Measurements from ENCODE around the gene LYST. TPM values are rescaled to one million over a fixed set of nuclear protein-coding genes. Genes with fewer than 3 reads are reported as not detected.
"Not testable (repeated sequence)": the region's sequence is repeated elsewhere in the genome, so short reads cannot be mapped to it uniquely, and the experiment has no call there.

The LYST gene, protein sequence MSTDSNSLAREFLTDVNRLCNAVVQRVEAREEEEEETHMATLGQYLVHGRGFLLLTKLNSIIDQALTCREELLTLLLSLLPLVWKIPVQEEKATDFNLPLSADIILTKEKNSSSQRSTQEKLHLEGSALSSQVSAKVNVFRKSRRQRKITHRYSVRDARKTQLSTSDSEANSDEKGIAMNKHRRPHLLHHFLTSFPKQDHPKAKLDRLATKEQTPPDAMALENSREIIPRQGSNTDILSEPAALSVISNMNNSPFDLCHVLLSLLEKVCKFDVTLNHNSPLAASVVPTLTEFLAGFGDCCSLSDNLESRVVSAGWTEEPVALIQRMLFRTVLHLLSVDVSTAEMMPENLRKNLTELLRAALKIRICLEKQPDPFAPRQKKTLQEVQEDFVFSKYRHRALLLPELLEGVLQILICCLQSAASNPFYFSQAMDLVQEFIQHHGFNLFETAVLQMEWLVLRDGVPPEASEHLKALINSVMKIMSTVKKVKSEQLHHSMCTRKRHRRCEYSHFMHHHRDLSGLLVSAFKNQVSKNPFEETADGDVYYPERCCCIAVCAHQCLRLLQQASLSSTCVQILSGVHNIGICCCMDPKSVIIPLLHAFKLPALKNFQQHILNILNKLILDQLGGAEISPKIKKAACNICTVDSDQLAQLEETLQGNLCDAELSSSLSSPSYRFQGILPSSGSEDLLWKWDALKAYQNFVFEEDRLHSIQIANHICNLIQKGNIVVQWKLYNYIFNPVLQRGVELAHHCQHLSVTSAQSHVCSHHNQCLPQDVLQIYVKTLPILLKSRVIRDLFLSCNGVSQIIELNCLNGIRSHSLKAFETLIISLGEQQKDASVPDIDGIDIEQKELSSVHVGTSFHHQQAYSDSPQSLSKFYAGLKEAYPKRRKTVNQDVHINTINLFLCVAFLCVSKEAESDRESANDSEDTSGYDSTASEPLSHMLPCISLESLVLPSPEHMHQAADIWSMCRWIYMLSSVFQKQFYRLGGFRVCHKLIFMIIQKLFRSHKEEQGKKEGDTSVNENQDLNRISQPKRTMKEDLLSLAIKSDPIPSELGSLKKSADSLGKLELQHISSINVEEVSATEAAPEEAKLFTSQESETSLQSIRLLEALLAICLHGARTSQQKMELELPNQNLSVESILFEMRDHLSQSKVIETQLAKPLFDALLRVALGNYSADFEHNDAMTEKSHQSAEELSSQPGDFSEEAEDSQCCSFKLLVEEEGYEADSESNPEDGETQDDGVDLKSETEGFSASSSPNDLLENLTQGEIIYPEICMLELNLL (N-terminal part only)
- 10 to 100 TPM in 1 of 10 donors, 1 to 10 TPM in 9; 4.7 to 11.9 (median 7.8) TPM for polyA plus RNA-seq (ENCODE audit: insufficient read length in 10 of 10)
- long read RNA-seq, donor 1, partial matches to known transcripts, result 0 of 1 reads
- long read RNA-seq, donor 1, other reads (novel, unspliced or antisense), result 0 of 1 reads
- long read RNA-seq, donor 2, full-length matches to known transcripts, result 1 of 1 reads
- long read RNA-seq, donor 2, partial matches to known transcripts, result 0 of 1 reads
- long read RNA-seq, donor 2, other reads (novel, unspliced or antisense), result 0 of 1 reads
- long read RNA-seq, donor 3, result 0 reads
- long read RNA-seq, donor 4, result 0 reads
- long read RNA-seq, donor 5, partial matches to known transcripts, result 0 of 1 reads
- long read RNA-seq, donor 5, other reads (novel, unspliced or antisense), result 0 of 1 reads
- long read RNA-seq, donor 6, result 0 reads
- long read RNA-seq, donor 7, partial matches to known transcripts, result 0 of 1 reads
- long read RNA-seq, donor 7, other reads (novel, unspliced or antisense), result 0 of 1 reads
- long read RNA-seq, donor 8, partial matches to known transcripts, result 0 of 1 reads
- long read RNA-seq, donor 8, other reads (novel, unspliced or antisense), result 0 of 1 reads
- long read RNA-seq, donor 9, partial matches to known transcripts, result 0 of 1 reads
- long read RNA-seq, donor 9, other reads (novel, unspliced or antisense), result 0 of 1 reads

DNA sequence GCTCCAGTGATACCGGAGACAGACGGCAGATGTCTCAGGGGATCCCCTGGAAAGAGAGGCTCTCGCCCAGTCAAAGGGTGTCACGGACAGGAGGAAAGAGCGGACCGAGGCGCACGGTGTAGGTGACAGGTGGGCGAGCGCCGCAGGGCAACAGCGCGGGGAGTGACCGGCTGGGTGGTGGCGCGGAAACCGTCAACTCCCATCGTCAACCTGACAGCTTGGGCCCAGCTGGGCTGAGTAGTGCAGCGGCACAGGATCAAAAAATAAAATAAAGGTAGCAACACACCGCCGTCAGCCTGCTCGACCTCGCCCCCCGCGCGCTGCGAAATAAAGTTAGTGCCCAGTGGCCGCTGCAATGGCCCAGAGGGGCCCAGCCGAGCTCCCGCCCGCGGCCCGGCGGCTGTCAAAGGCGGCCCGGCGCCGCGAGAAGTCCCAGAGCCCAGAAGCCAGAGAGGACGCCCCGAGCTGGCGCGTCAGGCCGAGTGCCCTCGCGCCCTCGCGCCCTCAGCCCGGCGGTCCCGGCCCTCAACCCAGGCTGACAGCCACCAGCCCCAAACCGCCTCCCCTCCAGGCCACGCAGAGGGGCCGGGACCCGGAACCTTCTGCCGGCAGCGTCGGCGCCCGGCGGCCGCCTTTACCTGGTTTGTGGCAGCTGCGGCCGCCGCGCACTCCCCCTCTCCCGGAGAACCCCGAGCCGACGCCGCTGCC is at the start of gene LYST:
TSS of gene LYST (minus strand) at position 702 of the 708 bp plus-strand sequence. CDS start 36,489 bp downstream, outside the sequence.
- peak; percentile 26 to 75 (median 57) for DNase-seq

DNA sequence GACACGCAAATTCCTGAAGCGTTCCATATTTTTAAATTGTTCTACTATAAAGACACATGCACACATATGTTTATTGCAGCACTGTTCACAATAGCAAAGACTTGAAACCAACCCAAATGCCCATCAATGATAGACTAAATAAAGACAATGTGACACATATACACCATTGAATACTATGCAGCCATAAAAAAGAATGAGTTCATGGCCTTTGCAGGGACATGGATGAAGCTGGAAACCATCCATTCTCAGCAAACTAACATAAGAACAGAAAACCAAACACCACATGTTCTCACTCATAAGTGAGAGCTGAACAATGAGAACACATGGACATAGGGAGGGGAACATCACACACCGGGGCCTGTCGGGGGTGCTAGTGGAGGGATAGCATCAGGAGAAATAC is 48.8 kb upstream of the LYST start:
- DNase-seq, result not testable (repeated sequence)

DNA sequence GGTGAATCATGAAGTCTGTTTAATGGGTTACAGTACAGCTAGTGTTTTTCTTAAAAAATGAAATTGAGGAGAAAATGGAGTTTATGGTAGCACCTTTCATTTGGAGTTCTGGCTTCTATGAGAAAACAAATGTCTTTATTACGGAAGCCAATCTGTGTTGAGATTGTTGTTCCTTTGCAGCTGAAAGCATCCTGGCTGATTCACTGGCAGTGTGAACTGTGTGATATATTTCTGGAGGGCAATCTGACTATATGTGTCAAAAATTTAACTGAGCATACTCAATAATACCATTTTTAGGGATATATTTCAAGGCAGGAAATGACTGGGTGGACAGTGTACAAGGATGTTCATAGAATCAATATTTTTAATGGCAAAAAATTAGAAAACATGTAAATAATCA is 46.6 kb upstream of the LYST start:
- no peak for DNase-seq

DNA sequence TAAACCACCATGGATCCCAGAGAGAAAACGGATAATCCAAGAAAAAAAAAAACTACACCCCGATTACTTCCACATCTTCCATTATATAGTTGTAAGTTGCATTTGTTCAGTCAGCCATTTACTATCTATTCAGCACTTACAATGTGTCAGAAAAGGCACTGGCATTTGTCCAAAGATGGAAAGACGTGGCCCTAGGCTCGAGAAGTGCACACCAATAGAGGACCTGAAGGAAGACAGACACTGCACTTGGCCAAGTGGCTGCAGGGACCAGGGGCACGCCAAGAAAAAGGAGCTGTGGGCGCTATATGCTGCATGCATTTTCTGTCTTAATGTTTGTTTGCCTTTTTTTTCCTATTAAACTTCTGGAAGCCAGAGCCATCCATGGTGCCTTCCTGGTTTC is 45.2 kb upstream of the LYST start:
- no peak for DNase-seq

DNA sequence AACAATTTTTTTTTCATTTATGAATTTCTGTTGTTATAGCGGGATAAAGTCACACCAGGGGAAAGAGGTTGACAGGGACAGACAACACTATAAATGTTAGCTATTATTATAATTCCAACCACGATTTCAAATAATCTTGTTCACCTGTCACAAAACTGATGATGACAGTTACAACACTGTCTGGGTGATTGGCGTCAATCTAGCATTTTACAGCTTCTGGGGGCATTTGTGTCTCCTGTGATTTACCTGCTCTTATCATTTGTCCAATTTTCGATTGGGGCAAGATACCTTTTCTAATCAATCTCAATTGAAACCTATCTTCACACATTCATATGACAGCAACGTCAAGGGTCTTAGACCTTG is 44.6 kb upstream of the LYST start:
- DNase-seq, result no peak

DNA sequence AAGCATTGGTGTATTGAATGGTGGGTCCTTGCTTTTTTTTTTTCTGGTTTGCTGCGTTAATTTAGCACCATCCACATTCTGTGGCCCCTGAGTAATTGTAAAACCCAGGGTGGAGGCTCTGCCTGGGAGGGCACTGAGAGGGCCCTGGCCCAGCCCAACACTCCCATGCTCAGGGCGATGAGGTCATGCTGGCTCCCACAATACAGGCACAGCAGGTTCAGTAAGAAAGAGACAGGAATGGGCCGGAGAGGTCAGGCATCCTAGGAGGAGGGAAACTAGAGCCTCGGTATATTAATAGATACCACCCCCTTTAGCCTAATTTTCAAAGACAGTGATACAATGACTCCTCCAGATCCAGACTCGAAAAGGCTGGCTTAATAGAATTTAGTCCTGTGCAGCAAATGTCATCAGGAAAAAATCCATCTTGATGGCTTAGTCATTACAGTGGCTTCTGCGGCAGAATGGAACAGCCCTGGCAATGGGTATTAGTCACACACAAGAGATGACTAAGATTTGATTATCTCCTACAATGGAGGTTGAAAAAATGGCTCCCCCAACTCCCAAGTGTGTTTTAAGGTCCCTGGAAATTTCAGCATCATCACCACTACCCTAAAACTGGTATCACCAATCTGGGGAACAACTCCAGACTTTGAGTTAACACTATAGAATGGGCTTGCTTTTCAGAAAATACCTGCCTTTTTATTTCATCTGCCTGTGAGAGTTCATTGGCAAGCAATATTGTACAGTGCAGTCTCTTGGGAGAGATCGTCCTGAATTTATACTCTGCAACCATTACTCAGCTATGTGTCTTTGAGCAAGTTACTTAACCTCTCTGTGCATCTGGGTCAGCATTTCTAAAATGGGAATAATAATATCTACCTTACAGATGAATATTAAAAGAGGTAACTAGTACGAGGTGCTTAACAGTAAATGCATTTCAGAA is 43.9 kb upstream of the LYST start:
- DNase-seq, result peak in 1 of 3 donors; percentile 93

DNA sequence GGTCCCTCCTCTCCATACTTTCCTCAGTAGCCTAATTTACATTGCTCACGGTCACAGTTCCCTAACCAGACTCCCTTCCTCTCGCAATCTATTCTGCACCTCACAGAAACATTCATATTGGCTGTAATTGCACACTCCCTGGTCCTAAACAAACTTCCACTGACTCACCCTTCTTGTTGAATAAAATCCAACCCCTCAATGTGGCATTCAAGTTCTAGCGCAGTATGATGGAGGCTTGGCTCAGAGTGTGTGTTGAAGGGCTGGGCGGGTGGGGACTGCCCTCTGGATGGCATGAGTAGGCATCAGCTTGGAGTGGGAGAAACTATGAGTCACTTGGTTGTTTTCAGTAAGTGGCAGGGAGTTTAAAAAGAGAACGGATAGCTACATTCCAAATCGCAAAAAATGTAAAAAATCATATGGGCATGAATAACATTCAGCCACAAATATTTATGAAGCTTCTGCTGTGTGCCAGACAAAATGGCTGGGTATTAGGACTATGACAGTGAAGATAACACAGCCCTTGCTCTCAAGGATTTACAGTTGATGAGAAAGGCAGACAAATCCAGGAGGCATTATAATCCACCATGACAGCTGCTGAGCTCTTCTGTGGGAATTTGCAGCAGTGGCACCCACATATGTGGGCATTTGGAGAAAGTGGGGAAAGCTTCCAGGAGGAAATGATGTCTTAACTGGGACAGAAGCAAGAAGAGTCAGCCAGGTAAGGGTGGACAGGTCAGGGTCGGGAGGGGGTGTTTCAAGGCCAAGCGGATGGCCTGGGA is 42.2 kb upstream of the LYST start:
- no peak for DNase-seq

DNA sequence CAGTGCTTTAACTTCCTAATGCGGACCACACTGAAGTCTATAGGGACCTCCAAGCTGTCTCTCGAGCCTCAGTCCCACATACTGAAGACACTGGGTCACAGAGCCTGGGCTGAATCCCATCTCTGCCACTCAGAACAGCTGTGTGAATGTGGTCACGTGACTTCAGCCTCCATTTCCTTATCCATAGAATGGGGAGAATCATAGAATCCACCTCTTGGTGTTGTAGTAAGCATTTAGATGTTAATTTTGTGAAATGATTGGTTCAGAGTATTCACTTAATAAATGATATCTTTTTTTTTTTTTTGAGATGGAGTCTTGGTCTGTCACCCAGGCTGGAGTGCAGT is 41.2 kb upstream of the LYST start:
- DNase-seq, result no peak

DNA sequence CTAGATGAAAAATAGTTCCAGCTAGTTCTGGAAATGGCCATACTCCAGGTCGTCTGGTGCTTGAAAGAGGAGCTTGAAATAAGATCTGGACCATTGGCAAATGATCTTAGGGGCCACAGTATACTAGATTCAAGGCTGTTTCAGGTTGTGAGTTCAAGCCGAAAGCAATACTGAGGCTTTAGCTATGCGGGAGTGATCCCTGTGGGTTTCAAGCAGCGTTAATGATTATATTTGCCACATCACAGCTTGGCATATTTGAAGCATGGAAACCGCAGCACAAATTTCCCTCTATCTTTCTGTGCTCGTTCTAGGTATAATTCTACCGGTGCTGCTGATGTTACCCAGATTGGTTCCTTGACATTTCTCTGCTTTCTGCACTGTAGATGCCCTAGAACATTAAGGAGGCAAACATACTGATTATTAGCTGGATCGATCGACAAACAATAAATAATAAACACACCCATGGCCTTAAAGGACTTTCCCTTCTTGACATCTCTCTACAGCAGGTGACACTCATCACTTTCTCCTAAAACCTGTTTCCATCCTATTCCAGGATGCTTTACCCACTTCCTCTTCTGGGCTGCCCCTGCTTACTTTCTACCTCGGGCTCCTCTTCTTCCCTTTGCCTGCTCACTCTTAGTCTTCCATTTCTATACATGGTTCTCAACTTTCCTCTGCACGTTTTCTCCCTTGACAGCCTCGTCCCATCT is 40.6 kb upstream of the LYST start:
- DNase-seq, result no peak

DNA sequence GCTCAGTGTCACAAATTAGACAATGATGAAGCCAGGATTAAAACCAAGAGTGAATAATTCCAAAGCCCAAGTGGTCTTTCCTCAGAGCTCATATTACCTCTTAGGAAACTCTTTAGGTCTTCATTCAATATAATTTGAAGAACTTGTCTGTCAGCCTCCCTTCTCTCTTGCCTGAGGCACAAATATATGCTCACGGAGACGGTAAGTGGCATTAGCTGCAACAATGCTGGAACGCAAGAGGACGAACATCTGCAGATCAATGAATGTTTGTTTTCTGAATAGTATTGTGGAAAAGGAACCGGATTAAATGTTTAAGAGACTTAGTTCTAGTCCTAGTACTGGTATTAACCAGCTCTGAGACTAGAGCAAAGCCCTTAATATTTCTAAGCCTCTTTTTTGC is 39.7 kb upstream of the LYST start:
- DNase-seq, result no peak

DNA sequence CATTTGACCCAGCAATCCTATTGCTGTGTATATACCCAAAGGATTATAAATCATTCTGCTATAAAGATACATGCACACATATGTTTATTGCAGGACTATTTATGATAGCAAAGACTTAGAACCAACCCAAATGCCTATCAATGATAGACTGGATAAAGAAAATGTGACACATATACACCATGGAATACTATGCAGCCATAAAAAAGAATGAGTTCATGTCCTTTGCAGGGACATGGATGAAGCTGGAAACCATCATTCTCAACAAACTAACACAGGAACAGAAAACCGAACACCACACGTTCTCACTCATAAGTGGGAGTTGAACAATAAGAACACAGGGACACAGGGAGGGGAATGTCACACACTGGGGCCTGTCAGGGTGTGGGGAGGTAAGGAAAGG is 37.1 kb upstream of the LYST start:
- not testable (repeated sequence) for DNase-seq

DNA sequence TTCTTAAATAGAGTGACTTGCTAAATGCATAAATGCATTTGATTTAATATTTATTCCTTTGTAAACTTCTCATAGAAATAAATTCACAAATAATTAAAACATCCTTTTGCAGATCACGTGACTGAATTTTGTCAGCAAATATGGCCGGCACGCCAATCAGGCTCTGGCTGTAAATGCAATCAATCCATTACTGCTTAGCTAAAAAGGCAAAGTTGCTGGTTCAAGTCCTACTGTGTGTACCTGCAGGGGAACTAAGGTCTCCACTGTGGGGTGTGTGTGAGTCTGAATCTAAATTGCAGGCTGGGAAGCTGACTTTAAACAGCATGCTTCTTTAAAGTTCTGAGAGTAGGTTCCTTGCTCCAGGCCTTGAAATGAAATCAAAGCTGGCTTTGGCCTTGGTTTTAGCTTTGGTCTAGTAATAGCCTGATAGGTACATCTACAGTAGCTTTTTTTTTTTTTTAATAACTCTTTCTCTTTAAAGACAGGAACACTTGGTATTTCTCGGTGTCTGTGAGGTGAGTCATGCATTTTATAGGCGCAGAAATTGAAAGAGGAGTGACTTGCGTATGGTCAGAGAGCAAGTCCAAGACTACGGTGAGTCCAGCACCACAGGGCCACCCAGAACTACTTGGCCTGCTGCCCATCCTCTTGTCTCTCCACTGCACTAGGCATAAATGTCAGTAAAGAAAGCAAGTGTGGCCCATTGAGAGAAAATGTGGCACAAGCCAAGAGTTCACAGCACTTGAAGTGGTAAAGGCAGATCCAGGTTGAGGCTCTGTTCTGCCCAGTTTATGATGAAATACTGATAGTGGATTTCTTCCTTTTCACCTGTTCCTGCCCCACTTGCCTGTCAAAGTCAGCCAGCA is 36.2 kb upstream of the LYST start:
- DNase-seq, result no peak

DNA sequence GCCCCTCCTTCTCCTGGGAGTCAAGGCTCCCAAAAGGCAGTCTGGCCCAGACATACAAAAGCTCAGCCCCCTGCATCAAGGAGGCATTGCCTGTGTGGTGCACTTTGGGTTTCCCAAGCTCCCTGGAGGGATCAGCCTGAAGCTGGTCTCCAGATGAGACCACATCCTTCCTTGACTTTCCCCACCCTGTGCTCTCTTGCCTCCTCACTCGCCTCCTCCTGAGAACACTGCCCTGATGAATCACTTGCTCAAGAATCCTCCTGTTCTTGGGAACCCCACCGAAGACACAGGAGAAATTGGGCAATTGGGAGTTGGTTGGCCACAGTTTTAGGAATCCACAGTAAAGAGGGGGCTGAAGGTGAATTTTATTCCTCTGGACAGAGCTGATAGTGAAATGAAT is 34.8 kb upstream of the LYST start:
- DNase-seq, result no peak

DNA sequence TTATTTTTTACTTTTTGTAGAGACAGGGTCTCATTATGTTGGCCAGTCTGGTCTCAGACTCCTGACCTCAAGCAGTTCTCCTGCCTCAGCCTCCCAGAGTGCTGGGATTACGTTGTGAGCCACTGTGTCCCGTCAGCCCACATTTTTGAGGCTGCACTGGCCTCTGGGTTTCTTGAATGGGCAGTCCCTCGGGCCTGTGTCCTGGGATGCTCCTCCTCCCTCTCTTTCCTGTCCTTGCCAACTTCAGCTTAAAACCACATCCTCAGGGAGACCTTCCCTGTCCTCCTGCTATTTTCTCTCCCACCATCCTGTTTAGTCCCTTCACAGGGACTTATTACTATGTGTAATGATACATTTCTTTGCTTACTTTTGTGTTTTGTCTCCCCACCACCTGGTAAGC is 31.4 kb upstream of the LYST start:
- DNase-seq, result no peak

DNA sequence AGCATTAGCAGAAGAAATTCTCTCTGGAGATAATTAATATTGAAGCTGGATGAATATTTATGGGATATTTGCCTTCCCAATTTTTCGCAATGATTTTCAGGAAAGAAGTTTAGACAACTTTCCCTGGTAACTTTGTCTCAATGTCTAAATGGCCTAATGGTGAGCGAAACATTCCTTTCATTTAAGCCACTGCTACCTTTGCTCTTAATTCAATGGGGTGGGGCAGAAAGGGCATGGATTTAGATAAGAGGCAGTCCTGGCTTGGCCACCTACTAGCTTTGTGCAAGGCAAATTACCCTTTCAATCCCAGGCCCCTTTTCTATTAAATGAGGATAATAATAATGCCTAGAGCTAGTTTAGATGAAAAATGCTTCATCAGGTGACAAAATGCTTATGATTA is 27.1 kb upstream of the LYST start:
- DNase-seq, result no peak

DNA sequence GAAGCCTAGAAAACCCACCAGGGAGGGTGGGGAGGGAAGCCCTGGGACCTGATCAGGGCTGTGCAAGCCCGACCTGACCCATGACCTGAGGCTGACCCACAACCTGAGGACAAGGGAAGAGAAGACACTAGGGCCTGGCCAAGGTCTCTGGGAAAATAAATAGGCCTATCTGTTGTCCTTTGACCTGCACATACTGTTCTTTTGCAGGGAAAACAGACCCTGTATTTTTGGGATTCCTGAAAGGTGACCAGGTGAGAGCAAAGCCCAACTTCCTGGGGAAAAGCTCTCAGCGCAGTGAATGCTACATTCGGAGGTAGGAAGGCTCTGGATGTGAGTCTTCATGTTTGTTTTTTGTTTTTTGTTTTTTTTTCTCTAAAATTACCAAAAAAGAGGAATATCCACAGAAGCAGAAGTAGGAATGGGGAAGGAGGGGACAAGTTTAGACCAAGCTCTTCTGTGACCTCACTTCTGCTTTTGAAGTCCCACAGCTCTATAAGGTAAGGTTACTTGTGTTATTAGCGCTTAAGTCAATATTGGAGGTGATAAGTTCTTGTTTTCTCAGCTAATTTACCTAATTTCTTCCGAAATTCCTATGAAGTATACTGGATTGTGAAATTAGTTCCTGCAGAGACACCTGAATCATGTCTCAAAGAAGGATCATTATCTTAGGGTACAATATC is 26.2 kb upstream of the LYST start:
- DNase-seq, result no peak
